ENCODE measurements around the gene VWA3B.
"Not testable (repeated sequence)": the region's sequence is repeated elsewhere in the genome, so short reads cannot be mapped to it uniquely, and the experiment has no call there.

The VWA3B gene

GRCh38 chr2:98247383-98247782, 160.4 kb downstream of the VWA3B start:
- DNase-seq (ENCODE audit: low spot score): no peak

GRCh38 chr2:98252038-98252773, 165.2 kb downstream of the VWA3B start:
- peak; percentile 40 for DNase-seq (ENCODE audit: low spot score)

GRCh38 chr2:98253461-98254070, 166.6 kb downstream of the VWA3B start:
- DNase-seq (ENCODE audit: low spot score): no peak

GRCh38 chr2:98254504-98255059, 167.6 kb downstream of the VWA3B start:
- DNase-seq (ENCODE audit: low spot score): no peak

GRCh38 chr2:98258906-98259305, 171.9 kb downstream of the VWA3B start:
- DNase-seq (ENCODE audit: low spot score): no peak

- no peak for DNase-seq (ENCODE audit: low spot score)
These were observed 176.4 kb downstream of the VWA3B start for GRCh38 chr2:98263362-98263761.

GRCh38 chr2:98268225-98268624, 181.3 kb downstream of the VWA3B start:
- DNase-seq (ENCODE audit: low spot score): not testable (repeated sequence)

- DNase-seq (ENCODE audit: low spot score): peak; percentile 58
These were observed 182.3 kb downstream of the VWA3B start for GRCh38 chr2:98269274-98269673.

- DNase-seq (ENCODE audit: low spot score): no peak
These were observed 182.9 kb downstream of the VWA3B start for GRCh38 chr2:98269830-98270229.

GRCh38 chr2:98277162-98277859, 190.3 kb downstream of the VWA3B start:
- DNase-seq (ENCODE audit: low spot score): no peak

GRCh38 chr2:98278074-98278473, 191.1 kb downstream of the VWA3B start:
- no peak for DNase-seq (ENCODE audit: low spot score)

- DNase-seq (ENCODE audit: low spot score): no peak
These were observed 193.6 kb downstream of the VWA3B start for GRCh38 chr2:98280376-98281102.

- DNase-seq (ENCODE audit: low spot score): no peak
These were observed 194.6 kb downstream of the VWA3B start for GRCh38 chr2:98281607-98282006.

GRCh38 chr2:98282109-98282508, 195.1 kb downstream of the VWA3B start:
- DNase-seq (ENCODE audit: low spot score): no peak

GRCh38 chr2:98293030-98293429, 206.1 kb downstream of the VWA3B start:
- no peak for DNase-seq (ENCODE audit: low spot score)

GRCh38 chr2:98293931-98294687, 207.1 kb downstream of the VWA3B start:
- DNase-seq (ENCODE audit: low spot score): no peak

- DNase-seq (ENCODE audit: low spot score): no peak
These were observed 207.7 kb downstream of the VWA3B start for GRCh38 chr2:98294711-98295110.

GRCh38 chr2:98295275-98295674, 208.3 kb downstream of the VWA3B start:
- DNase-seq (ENCODE audit: low spot score): no peak

- DNase-seq (ENCODE audit: low spot score): no peak
These were observed 208.9 kb downstream of the VWA3B start for GRCh38 chr2:98295721-98296414.

GRCh38 chr2:98296440-98296839, 209.5 kb downstream of the VWA3B start:
- no peak for DNase-seq (ENCODE audit: low spot score)

Measured in germinal center (tissue), 1 donor.